Sciatic nerve (tissue), 2 donors: Measurements from ENCODE around the gene RFX8. TPM values are rescaled to one million over a fixed set of nuclear protein-coding genes. Genes with fewer than 3 reads are reported as not detected.
"Not testable (repeated sequence)": the region's sequence is repeated elsewhere in the genome, so short reads cannot be mapped to it uniquely, and the experiment has no call there.

Source experiments
- ATAC-seq: fragments of 200-7000 bp; cut with Tn5 transposase; one replicate; pipeline ENCODE4 v1.9.1; 2020; ENCODE audit warnings: mild to moderate bottlenecking, moderate library complexity
- DNase-seq: peaks from one replicate; pipeline ENCODE4 v3.0.0-alpha.2; 2020; ENCODE audit warnings: low spot score
- intact Hi-C: fragments of 100-400 bp; cut with DNase I; formaldehyde crosslinking; loops from one replicate; pipeline ENCODE4 v1.14.2; 2022
- total RNA-seq: library from RNA; stranded (reverse); fragmentation: NEBNext Ultra II Directional; extraction: Animal tissue kit (Norgen Biotek cat#: 25700); gene quantifications from one replicate; pipeline ENCODE4 v1.2.1, GENCODE V29; 2021
- donor health status: DM: no; HTN: no; CAD: no.
- donor health status: DM: no; HTN: no; CAD: no.

Gene RFX8
- total RNA-seq, 1 donor from 2014 or later: 6.5 TPM

DNA sequence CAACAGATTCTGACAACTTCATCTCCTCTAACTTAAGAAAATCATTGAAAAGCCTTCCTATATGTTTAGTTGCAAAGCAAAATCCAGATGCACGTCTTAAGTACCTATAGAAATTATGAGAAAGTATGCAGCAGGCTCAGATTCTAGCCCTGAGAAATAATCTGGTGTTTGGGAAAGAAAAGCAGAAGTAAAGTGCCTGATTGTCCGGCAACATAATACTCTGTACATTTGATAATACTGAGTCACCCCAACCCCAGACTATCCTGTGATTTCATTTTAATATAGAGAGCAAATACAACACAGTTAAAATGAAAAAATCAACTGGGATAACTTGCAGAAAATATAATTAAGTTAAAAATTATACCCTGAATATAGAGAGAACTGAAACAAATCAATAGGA lies 13.5 kb downstream of the RFX8 start:
- intact Hi-C loops: no loop called here
- no peak for DNase-seq
- ATAC-seq: no peak

GRCh38 chr2:101454408-101454807 lies 20.5 kb downstream of the RFX8 start:
- intact Hi-C loops, DNase-seq, ATAC-seq: not testable (repeated sequence)

GRCh38 chr2:101450965-101451364 lies 23.9 kb downstream of the RFX8 start:
- intact Hi-C loops: no loop called here
- no peak for DNase-seq
- ATAC-seq: no peak

- ATAC-seq: no peak
- intact Hi-C loops: no loop called here
- no peak for DNase-seq
These were observed 28.0 kb downstream of the RFX8 start for GRCh38 chr2:101446869-101447268.

GRCh38 chr2:101442667-101443061 lies 32.2 kb downstream of the RFX8 start:
- DNase-seq: no peak
- intact Hi-C loops: no loop called here
- ATAC-seq: no peak

GRCh38 chr2:101442042-101442666 lies 32.8 kb downstream of the RFX8 start:
- intact Hi-C loops: no loop called here
- ATAC-seq: no peak

DNA sequence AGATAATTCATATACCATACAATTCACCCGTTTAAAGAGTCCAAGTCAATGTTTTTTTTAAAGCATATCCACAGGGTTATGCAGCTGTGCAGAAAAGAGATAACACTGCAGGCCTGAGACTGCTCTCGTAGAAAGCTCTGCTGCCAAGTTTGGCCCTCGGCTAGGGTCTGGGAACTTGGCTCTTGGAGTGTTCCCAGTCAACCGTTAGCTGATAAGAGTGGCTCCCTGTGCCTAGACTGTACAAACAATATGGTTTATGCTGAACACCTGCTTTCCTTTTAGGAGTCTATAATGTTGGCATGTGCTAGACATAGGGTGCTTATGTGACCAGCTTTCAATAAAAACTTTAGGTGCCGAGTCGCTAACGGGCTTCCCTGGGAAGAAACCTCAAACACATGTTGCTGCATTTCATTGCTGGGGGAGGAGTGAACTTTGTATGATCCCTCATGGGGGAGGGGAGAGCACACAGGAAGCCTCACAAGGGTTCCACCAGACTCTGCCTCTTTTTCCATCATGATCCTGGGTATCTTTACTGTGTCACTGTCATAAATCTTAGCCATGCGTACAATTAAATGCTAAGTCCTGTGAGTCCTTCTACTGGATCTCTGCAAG lies 34.7 kb downstream of the RFX8 start:
- DNase-seq: no peak
- ATAC-seq: no peak

More at GRCh38 chr2:101442042-101442666, 32.8 kb downstream of the RFX8 start:
- DNase-seq: no peak

GRCh38 chr2:101439716-101440115 lies 35.2 kb downstream of the RFX8 start:
- intact Hi-C loops: no loop called here
- no peak for ATAC-seq
- DNase-seq: no peak

More for the DNA sequence above, 34.7 kb downstream of the RFX8 start:
- intact Hi-C loops: no loop called here

DNA sequence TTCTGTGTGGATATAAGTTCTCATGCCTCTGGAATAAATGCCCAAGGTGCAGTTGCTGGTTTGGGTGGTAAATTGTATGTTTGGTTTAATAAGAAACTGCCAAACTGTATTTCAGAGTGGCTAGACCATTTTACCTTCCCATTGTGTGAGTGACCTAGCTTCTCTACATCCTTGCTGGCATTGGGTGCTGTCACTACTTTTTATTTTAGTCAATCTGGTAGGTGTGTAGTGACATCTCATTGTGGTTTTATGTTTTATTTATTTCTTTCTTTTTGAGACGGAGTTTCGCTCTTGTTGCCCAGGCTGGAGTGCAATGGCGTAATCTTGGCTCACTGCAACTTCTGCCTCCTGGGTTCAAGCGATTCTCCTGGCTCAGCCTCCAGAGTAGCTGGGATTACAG lies 36.4 kb downstream of the RFX8 start:
- ATAC-seq, DNase-seq, intact Hi-C loops: not testable (repeated sequence)

GRCh38 chr2:101435001-101435862 lies 39.7 kb downstream of the RFX8 start:
- intact Hi-C loops: no loop called here
- peak; percentile 61 for ATAC-seq
- no peak for DNase-seq

- intact Hi-C loops: no loop called here
These were observed 41.4 kb downstream of the RFX8 start for GRCh38 chr2:101433465-101433864.

GRCh38 chr2:101432411-101433181 lies 42.3 kb downstream of the RFX8 start:
- no peak for DNase-seq
- ATAC-seq: peak; percentile 13
- intact Hi-C loops: no loop called here

More at GRCh38 chr2:101433465-101433864, 41.4 kb downstream of the RFX8 start:
- DNase-seq (no peak), ATAC-seq (no peak)

GRCh38 chr2:101431486-101431885 lies 43.4 kb downstream of the RFX8 start:
- intact Hi-C loops: no loop called here
- no peak for DNase-seq

DNA sequence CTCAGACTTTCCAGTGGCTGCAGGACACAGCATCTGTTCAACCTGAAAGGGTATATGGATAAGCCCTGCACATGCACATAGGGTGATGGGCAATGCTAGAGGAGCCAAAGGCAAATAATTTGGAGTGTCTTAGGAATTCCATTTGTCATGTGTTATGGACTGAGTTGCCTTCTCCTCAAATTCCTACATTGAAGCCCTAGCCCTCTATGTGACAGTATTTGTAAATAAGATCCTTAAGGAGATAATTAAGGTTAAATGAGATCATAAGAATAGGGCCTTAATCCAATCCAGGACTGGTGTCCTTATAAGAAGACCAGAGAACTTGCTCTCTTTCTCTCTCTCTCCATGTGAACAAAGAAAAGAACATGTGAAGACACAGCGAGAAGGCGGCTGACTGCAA lies 44.8 kb downstream of the RFX8 start:
- intact Hi-C loops: no loop called here
- ATAC-seq: no peak
- no peak for DNase-seq

More at GRCh38 chr2:101431486-101431885, 43.4 kb downstream of the RFX8 start:
- no peak for ATAC-seq

DNA sequence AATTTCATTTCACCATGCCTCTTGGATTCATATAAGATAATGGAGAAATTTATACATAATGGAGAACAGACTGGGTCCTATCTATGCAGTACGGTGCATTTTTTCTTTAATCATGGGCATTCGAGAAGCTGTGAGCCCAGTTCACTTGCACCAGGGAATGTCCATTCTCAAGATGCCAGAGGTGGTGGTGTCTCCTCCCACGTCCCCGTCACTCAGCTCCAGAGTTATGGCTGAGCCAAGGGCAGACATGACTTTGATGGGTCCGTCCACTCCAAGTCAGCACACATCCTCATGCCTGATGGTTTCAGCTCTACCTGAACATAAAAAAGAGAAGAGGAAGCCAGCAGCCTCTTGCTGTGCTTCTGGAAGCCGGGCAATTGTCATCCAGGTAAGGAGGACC lies 45.5 kb downstream of the RFX8 start:
- ATAC-seq (no peak), DNase-seq (no peak)
- intact Hi-C loops: no loop called here

GRCh38 chr2:101428422-101429176 lies 46.3 kb downstream of the RFX8 start:
- no peak for DNase-seq
- intact Hi-C loops: no loop called here
- no peak for ATAC-seq

GRCh38 chr2:101427743-101428142 lies 47.2 kb downstream of the RFX8 start:
- DNase-seq (no peak), ATAC-seq (no peak)
- intact Hi-C loops: no loop called here

DNA sequence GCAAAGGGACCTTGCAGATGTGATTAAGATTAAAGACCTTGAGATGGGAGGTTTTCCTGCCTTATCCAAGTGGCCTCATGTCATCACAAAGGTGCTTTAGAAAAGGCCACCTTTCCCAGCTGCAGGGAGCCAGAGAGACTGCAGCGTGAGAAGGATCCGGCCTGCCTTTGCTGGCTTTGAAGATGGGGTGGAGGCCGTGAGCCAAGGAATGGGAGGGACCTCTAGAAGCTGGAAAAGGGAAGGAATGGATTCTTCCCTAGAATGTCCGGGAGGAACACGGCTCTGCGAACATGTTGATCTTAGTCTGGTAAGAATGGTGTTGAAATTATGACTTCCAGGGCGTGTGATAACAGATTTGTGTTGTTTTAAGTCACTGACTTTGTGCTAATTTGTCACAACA lies 47.7 kb downstream of the RFX8 start:
- DNase-seq: no peak
- ATAC-seq: no peak
- intact Hi-C loops: no loop called here

- no peak for ATAC-seq
- intact Hi-C loops: no loop called here
- no peak for DNase-seq
These were observed 48.1 kb downstream of the RFX8 start for GRCh38 chr2:101426822-101427221.
